ENCODE measurements around the gene NCAM1.

The NCAM1 gene

GRCh38 chr11:113090716-113091480 is 129.7 kb downstream of the NCAM1 start:
- DNase-seq, result no peak

- no peak for DNase-seq
Observed at GRCh38 chr11:113091481-113091780, 130.2 kb downstream of the NCAM1 start.

- no peak for DNase-seq
Observed at GRCh38 chr11:113096648-113097047, 135.4 kb downstream of the NCAM1 start.

GRCh38 chr11:113103932-113104690 is 142.9 kb downstream of the NCAM1 start:
- DNase-seq, result no peak

GRCh38 chr11:113104691-113105251 is 143.6 kb downstream of the NCAM1 start:
- DNase-seq, result no peak

- no peak for DNase-seq
Observed at GRCh38 chr11:113105592-113105991, 144.4 kb downstream of the NCAM1 start.

- no peak for DNase-seq
Observed at GRCh38 chr11:113106507-113106906, 145.3 kb downstream of the NCAM1 start.

GRCh38 chr11:113110046-113110445 is 148.8 kb downstream of the NCAM1 start:
- DNase-seq, result no peak

- DNase-seq, result no peak
Observed at GRCh38 chr11:113111156-113111555, 149.9 kb downstream of the NCAM1 start.

GRCh38 chr11:113112307-113112706 is 151.1 kb downstream of the NCAM1 start:
- no peak for DNase-seq

- no peak for DNase-seq
Observed at GRCh38 chr11:113113801-113114704, 152.8 kb downstream of the NCAM1 start.

GRCh38 chr11:113114705-113115027 is 153.4 kb downstream of the NCAM1 start:
- DNase-seq, result no peak

- DNase-seq, result no peak
Observed at GRCh38 chr11:113118104-113118503, 156.9 kb downstream of the NCAM1 start.

GRCh38 chr11:113119074-113119473 is 157.9 kb downstream of the NCAM1 start:
- no peak for DNase-seq

GRCh38 chr11:113119966-113120736 is 158.9 kb downstream of the NCAM1 start:
- no peak for DNase-seq

- DNase-seq, result no peak
Observed at GRCh38 chr11:113121746-113122145, 160.5 kb downstream of the NCAM1 start.

GRCh38 chr11:113124006-113124405 is 162.8 kb downstream of the NCAM1 start:
- DNase-seq, result no peak

- no peak for DNase-seq
Observed at GRCh38 chr11:113124578-113124977, 163.4 kb downstream of the NCAM1 start.

- DNase-seq, result no peak
Observed at GRCh38 chr11:113129261-113129992, 168.2 kb downstream of the NCAM1 start.

- no peak for DNase-seq
Observed at GRCh38 chr11:113131036-113131775, 170.0 kb downstream of the NCAM1 start.

GRCh38 chr11:113133071-113133470 is 171.9 kb downstream of the NCAM1 start:
- DNase-seq, result no peak

All from NCI-H524 treated with DMSO at 0.1 percent for 48 hours (cell line).